GM12878 (cell line): Measurements from ENCODE around the gene SAC3D1.

ENCODE experiments used
- BCLAF1 ChIP-seq: fragments of 450-650 bp; IDR thresholded peaks from 2 replicates; pipeline ENCODE4 v1.6.1; 2017; ENCODE audit warnings: antibody characterized with exemption, mild to moderate bottlenecking, moderate library complexity
- CTCF ChIP-seq, 3 experiments: IDR thresholded peaks in 2 of 3; conservative IDR thresholded peaks in 1 of 3; 2 replicates each; pipeline ENCODE4 v1.5.1; 2011; ENCODE audit warnings: low read depth in 3 of 3, low read length in 3 of 3, mild to moderate bottlenecking in 3 of 3, control low read depth in 2 of 3, moderate library complexity in 2 of 3, inconsistent platforms in 1 of 3, mixed read lengths in 1 of 3; ENCODE audit not compliant: control insufficient read depth in 2 of 3, insufficient read depth in 1 of 3; ENCODE audit errors: extremely low read depth in 1 of 3
- NFYB ChIP-seq: IDR thresholded peaks from 2 replicates; pipeline ENCODE4 v1.6.1; 2011; ENCODE audit warnings: low read depth, mild to moderate bottlenecking, low read length, improper control_type of control experiment, moderate library complexity; ENCODE audit not compliant: insufficient read depth
- SUZ12 ChIP-seq: fragments of 200-600 bp; sonication (generic); IDR thresholded peaks from one replicate; pipeline ENCODE4 v1.6.1; 2018; ENCODE audit warnings: antibody characterized with exemption, mild to moderate bottlenecking; ENCODE audit not compliant: unreplicated experiment
- YY1 ChIP-seq: IDR thresholded peaks from 2 replicates; pipeline ENCODE4 v1.6.1; 2011; ENCODE audit warnings: low read depth, mild to moderate bottlenecking, low read length
- ZBTB11 ChIP-seq: fragments of 450-650 bp; formaldehyde crosslinking; IDR thresholded peaks from 2 replicates; pipeline ENCODE4 v1.5.0; 2022; ENCODE audit warnings: mild to moderate bottlenecking, missing genetic modification characterization

- no peak for TF ChIP-seq BCLAF1
- TF ChIP-seq YY1, result 0 out of 2 replicates have a peak, but pooled peaks have one; percentile 49
- TF ChIP-seq ZBTB11 (CRISPR knock-in tag), result no peak
- no peak for TF ChIP-seq SUZ12
- peak; percentile 64 to 92 (median 86) for TF ChIP-seq CTCF (IDR thresholded peaks at IDR 0.05 in 2 of 3, conservative IDR thresholded peaks at IDR 0.05 in 1 of 3; ENCODE audit: control insufficient read depth in 2 of 3, extremely low read depth in 1 of 3, insufficient read depth in 1 of 3, low read depth in 3 of 3, low read length in 3 of 3)
- TF ChIP-seq NFYB, result no peak
These were observed 27.7 kb upstream of the SAC3D1 start for GRCh38 chr11:65013130-65013887.
